ENCODE measurements around the gene TTC23L.

DNA sequence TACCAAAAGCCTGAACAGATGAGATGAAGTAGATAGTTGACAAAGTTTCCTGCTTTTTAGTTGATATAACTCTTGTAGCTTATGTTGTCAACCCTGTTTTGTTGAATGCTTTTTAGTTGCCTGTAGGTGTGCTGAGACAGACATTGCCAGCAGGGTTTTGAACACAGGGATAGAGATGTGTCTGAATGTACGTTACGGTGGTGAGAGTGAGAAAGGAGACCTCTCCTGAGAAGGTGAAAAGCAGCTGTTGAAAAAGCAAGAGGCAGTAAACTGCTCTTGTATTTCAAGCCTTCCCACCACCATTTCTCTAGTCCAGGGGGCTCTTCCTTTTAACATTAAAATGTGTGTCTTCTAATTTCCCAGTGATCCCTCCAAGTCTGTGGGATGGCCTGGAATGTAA is 105.1 kb downstream of the TTC23L start:
- TF ChIP-seq, protein P1, sequence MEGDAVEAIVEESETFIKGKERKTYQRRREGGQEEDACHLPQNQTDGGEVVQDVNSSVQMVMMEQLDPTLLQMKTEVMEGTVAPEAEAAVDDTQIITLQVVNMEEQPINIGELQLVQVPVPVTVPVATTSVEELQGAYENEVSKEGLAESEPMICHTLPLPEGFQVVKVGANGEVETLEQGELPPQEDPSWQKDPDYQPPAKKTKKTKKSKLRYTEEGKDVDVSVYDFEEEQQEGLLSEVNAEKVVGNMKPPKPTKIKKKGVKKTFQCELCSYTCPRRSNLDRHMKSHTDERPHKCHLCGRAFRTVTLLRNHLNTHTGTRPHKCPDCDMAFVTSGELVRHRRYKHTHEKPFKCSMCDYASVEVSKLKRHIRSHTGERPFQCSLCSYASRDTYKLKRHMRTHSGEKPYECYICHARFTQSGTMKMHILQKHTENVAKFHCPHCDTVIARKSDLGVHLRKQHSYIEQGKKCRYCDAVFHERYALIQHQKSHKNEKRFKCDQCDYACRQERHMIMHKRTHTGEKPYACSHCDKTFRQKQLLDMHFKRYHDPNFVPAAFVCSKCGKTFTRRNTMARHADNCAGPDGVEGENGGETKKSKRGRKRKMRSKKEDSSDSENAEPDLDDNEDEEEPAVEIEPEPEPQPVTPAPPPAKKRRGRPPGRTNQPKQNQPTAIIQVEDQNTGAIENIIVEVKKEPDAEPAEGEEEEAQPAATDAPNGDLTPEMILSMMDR (conservative IDR thresholded peaks at IDR 0.05; ENCODE audit: low read depth, low read length): no peak
- TF ChIP-seq EZH2 (IDR thresholded peaks at IDR 0.05; ENCODE audit: borderline replicate concordance, low read depth, low read length, poor library complexity, severe bottlenecking): no peak
